ENCODE results near the gene CSN1S1. TPM values are rescaled to one million over a fixed set of nuclear protein-coding genes. Genes with fewer than 3 reads are reported as not detected.

CSN1S1 gene
- polyA plus RNA-seq, 3 donors: not detected

DNA sequence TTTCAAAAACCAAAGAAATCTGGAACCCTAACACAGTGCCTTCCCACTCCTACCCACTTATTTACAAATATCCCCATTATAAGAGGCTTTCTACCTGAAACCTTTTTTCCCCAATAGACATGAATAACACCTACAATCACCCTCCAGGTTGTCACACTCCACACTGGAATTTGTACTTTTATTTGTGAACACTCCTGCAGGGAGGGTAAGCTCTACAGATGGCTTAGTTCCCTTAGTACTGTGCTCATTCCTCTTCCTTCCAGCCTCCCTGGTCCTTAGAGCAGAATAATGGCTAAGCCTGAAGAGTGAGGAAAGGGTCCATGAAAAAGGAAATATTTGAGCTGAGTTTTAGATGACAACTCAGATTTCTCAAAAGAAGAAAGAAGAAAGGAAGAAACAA is 48.7 kb upstream of the CSN1S1 start:
- H3K27ac Mint-ChIP-seq: no peak overlapping the region
- peaks cover 5% of the 10 kb centered on the region for H3K4me1 Mint-ChIP-seq

DNA sequence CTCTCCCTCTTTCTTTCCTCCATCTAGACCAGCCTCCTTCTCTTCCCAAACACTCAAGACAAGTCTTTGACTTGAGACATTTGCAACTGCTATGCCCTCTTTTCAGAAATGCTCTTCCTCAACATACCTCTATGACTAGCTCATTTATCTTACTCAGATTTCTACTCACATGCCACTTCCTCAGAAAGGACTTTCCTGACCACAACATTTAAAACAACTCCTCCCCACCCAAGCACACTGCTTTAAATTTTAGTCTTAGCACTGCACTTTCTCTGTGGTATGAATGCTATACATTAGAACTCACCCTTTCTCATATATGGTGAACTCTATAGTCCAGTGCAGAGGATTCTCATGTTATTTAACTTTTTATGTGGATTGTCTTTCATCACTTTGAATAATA is 42.5 kb upstream of the CSN1S1 start:
- intact Hi-C loops (cut with micrococcal nuclease): no loop called here
- H3K27me3 ChIP-seq (ENCODE audit: control insufficient read depth in 2 of 2, insufficient read depth in 2 of 2, low read length in 2 of 2): no peaks in the 10 kb centered on the region
- Mint-ChIP-seq H3K36me3 (no peaks in the 10 kb centered on the region), H3K4me3 (no peak overlapping the region), H3K9me3 (peaks cover 0 to 7% (median 3%) of the 10 kb centered on the region in 7 donors), H3K27ac (no peak overlapping the region), H3K4me1 (no peaks in the 10 kb centered on the region), H3K27me3 (ENCODE audit: low read depth in 3 of 3) (peaks cover 0 to 4% (median 0%) of the 10 kb centered on the region in 3 donors)
- no peaks in the 10 kb centered on the region for H3K79me2 ChIP-seq (ENCODE audit: insufficient read depth, low read length)
- no peak overlapping the region for H3K9ac ChIP-seq (ENCODE audit: insufficient read depth, low read length, poor library complexity, severe bottlenecking)
- H3K9me3 ChIP-seq (replicated peaks in 1 of 2; ENCODE audit: control insufficient read depth in 1 of 2, insufficient read depth in 1 of 2, low read length in 2 of 2): peaks cover 4 to 5% of the 10 kb centered on the region in 2 donors
- H3K4me3 ChIP-seq (replicated peaks in 1 of 3; ENCODE audit: low read depth in 2 of 3, low read length in 3 of 3): no peak overlapping the region
- H3K4me1 ChIP-seq (ENCODE audit: control insufficient read depth in 1 of 2, insufficient read depth in 2 of 2, low read length in 2 of 2): no peaks in the 10 kb centered on the region
- peak in 1 of 3 donors; percentile 6 for DNase-seq
- H3K4me2 ChIP-seq (replicated peaks; ENCODE audit: extremely low read depth, low read length, poor library complexity, severe bottlenecking): no peak overlapping the region
- H4K20me1 ChIP-seq (ENCODE audit: insufficient read depth, low read length): no peaks in the 10 kb centered on the region
- H2AFZ ChIP-seq (ENCODE audit: insufficient read depth, low read depth, low read length, poor library complexity, severe bottlenecking): no peak overlapping the region
- no peak overlapping the region for H3K27ac ChIP-seq (ENCODE audit: low read depth in 1 of 2, low read length in 2 of 2)
- TF ChIP-seq, protein P1, sequence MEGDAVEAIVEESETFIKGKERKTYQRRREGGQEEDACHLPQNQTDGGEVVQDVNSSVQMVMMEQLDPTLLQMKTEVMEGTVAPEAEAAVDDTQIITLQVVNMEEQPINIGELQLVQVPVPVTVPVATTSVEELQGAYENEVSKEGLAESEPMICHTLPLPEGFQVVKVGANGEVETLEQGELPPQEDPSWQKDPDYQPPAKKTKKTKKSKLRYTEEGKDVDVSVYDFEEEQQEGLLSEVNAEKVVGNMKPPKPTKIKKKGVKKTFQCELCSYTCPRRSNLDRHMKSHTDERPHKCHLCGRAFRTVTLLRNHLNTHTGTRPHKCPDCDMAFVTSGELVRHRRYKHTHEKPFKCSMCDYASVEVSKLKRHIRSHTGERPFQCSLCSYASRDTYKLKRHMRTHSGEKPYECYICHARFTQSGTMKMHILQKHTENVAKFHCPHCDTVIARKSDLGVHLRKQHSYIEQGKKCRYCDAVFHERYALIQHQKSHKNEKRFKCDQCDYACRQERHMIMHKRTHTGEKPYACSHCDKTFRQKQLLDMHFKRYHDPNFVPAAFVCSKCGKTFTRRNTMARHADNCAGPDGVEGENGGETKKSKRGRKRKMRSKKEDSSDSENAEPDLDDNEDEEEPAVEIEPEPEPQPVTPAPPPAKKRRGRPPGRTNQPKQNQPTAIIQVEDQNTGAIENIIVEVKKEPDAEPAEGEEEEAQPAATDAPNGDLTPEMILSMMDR (IDR thresholded peaks at IDR 0.05): no peak
- H3K36me3 ChIP-seq (replicated peaks in 1 of 2; ENCODE audit: control insufficient read depth in 1 of 2, insufficient read depth in 2 of 2, low read length in 2 of 2): no peaks in the 10 kb centered on the region

More for the DNA sequence above, 48.7 kb upstream of the CSN1S1 start:
- Histone ChIP-seq H3K36me3 (replicated peaks in 1 of 2; ENCODE audit: control insufficient read depth in 1 of 2, insufficient read depth in 2 of 2, low read length in 2 of 2) (no peaks in the 10 kb centered on the region), H3K27ac (ENCODE audit: low read depth in 1 of 2, low read length in 2 of 2) (no peak overlapping the region), H3K79me2 (ENCODE audit: insufficient read depth, low read length) (no peaks in the 10 kb centered on the region), H3K9ac (ENCODE audit: insufficient read depth, low read length, poor library complexity, severe bottlenecking) (no peak overlapping the region), H3K4me2 (replicated peaks; ENCODE audit: extremely low read depth, low read length, poor library complexity, severe bottlenecking) (no peak overlapping the region), H4K20me1 (ENCODE audit: insufficient read depth, low read length) (no peaks in the 10 kb centered on the region), H3K4me3 (replicated peaks in 1 of 3; ENCODE audit: low read depth in 2 of 3, low read length in 3 of 3) (no peak overlapping the region), H3K9me3 (replicated peaks in 1 of 2; ENCODE audit: control insufficient read depth in 1 of 2, insufficient read depth in 1 of 2, low read length in 2 of 2) (peaks cover 6 to 7% of the 10 kb centered on the region in 2 donors), H2AFZ (ENCODE audit: insufficient read depth, low read depth, low read length, poor library complexity, severe bottlenecking) (no peak overlapping the region), H3K4me1 (ENCODE audit: control insufficient read depth in 1 of 2, insufficient read depth in 2 of 2, low read length in 2 of 2) (no peaks in the 10 kb centered on the region), H3K27me3 (ENCODE audit: control insufficient read depth in 2 of 2, insufficient read depth in 2 of 2, low read length in 2 of 2) (no peaks in the 10 kb centered on the region)
- Mint-ChIP-seq H3K36me3 (no peaks in the 10 kb centered on the region), H3K27me3 (ENCODE audit: low read depth in 3 of 3) (no peaks in the 10 kb centered on the region), H3K4me3 (no peak overlapping the region), H3K9me3 (peaks cover 0 to 10% (median 4%) of the 10 kb centered on the region in 7 donors)
- TF ChIP-seq, protein P1 (IDR thresholded peaks at IDR 0.05): no peak
- no peak for DNase-seq
- intact Hi-C loops (cut with micrococcal nuclease): loop anchor here (5.0 kb wide), 2 partner anchors 190 to 195 kb away; no protein-coding TSS in a partner anchor

All from CD14-positive monocyte (primary cell).